ENCODE data around the gene AEN. TPM values are rescaled to one million over a fixed set of nuclear protein-coding genes. Genes with fewer than 3 reads are reported as not detected.

AEN gene
- total RNA-seq, 1 experiment from 2014 or later: 36.2 TPM

- no peaks in the 10 kb centered on the region for H3K9me3 ChIP-seq (ENCODE audit: control insufficient read depth in 1 of 2, insufficient read depth in 1 of 2, low read depth in 1 of 2, low read length in 2 of 2)
- no peak overlapping the region for H3K4me2 ChIP-seq (ENCODE audit: low read length)
- ChIA-PET RAD21 (ENCODE audit: low non-redundant PET in 1 of 2, low total read pairs in 2 of 2, uncharacterized antibody in 2 of 2, unreplicated experiment in 2 of 2) (no interaction called here), POLR2A (no interaction called here), CTCF (interaction anchor here (0.7 to 1.2 kb wide), 2 partner anchors 8 to 149 kb away, joined by 3 read pairs; partner anchors contain the start of genes MRPL46 and MRPS11)
- H4K20me1 ChIP-seq (ENCODE audit: insufficient read depth): no peaks in the 10 kb centered on the region
- H3K4me1 ChIP-seq (ENCODE audit: control insufficient read depth in 1 of 2, insufficient read depth in 2 of 2, low read length in 2 of 2): peaks cover 4 to 35% of the 10 kb centered on the region in 2 experiments; a peak in 3 of 4 replicates
- intact Hi-C loops (cut with micrococcal nuclease): no loop called here
- H3K79me2 ChIP-seq (ENCODE audit: insufficient read depth, low read length): peaks cover 3% of the 10 kb centered on the region
- H3K27me3 ChIP-seq (ENCODE audit: insufficient read depth, low read length): no peaks in the 10 kb centered on the region
- DNase-seq (ENCODE audit: low read depth, low spot score) (no peak), ATAC-seq (no peak)
- H3K27ac ChIP-seq (ENCODE audit: low read depth, low read length): no peak overlapping the region
- no peaks in the 10 kb centered on the region for H3K9me2 ChIP-seq (ENCODE audit: insufficient read depth)
- no peak overlapping the region for H2AFZ ChIP-seq (ENCODE audit: low read depth, low read length, poor library complexity, severe bottlenecking)
- no TSS peak for BruUV-seq (replicated peaks)
- no peak overlapping the region for H3K9ac ChIP-seq (ENCODE audit: low read length)
- no peak overlapping the region for H3K4me3 ChIP-seq (replicated peaks in 1 of 2; ENCODE audit: low read depth in 1 of 2, low read length in 2 of 2)
- TF ChIP-seq ZNF274 (IDR thresholded peaks at IDR 0.05; ENCODE audit: low read depth, low read length): no peak
- no peak for TF ChIP-seq EZH2 (IDR thresholded peaks at IDR 0.05)
- no peak for TF ChIP-seq CTCF (IDR thresholded peaks at IDR 0.05 in 2 of 3, conservative IDR thresholded peaks at IDR 0.05 in 1 of 3; ENCODE audit: borderline replicate concordance in 1 of 3, insufficient read depth in 1 of 3, low read depth in 2 of 3, low read length in 2 of 3)
- no peak for TF ChIP-seq EZH2phosphoT487 (IDR thresholded peaks at IDR 0.05; ENCODE audit: borderline replicate concordance)
- TF ChIP-seq POLR2AphosphoS5 (IDR thresholded peaks at IDR 0.05; ENCODE audit: low read depth, low read length): no peak
- no peak for TF ChIP-seq SP1 (IDR thresholded peaks at IDR 0.05; ENCODE audit: low read depth)
- no peak for TF ChIP-seq MAX (IDR thresholded peaks at IDR 0.05)
- TF ChIP-seq CBX3 (IDR thresholded peaks at IDR 0.05; ENCODE audit: low read depth): no peak
- TF ChIP-seq FOSL1 (IDR thresholded peaks at IDR 0.05; ENCODE audit: low read depth): no peak
- TF ChIP-seq EGR1 (IDR thresholded peaks at IDR 0.05; ENCODE audit: low read depth): no peak
- no peak for TF ChIP-seq POLR2A (IDR thresholded peaks at IDR 0.05; ENCODE audit: borderline replicate concordance, extremely low read depth, insufficient read depth, insufficient read length)
- no peak for TF ChIP-seq RAD21 (IDR thresholded peaks at IDR 0.05; ENCODE audit: low read depth)
- TF ChIP-seq JUND (IDR thresholded peaks at IDR 0.05): no peak
- TF ChIP-seq SRF (IDR thresholded peaks at IDR 0.05; ENCODE audit: low read depth): no peak
- no peak for TF ChIP-seq ELF1 (IDR thresholded peaks at IDR 0.05; ENCODE audit: borderline replicate concordance, low read depth)
- no peak for TF ChIP-seq ZBTB33 (IDR thresholded peaks at IDR 0.05; ENCODE audit: extremely low read depth, insufficient replicate concordance, low read length)
- no peaks in the 10 kb centered on the region for H3K36me3 ChIP-seq (ENCODE audit: control insufficient read depth in 1 of 2, insufficient read depth in 2 of 2, low read length in 2 of 2)
Measured at GRCh38 chr15:88616240-88616639, 4.9 kb upstream of the AEN start.
